HG03196 (cell line): ENCODE results near the gene AOPEP.

Experiments
- ATAC-seq: cut with Tn5 transposase; IDR thresholded peaks from one replicate; pipeline ENCODE4 v1.9.1; 2021; ENCODE audit not compliant: unreplicated experiment

The AOPEP gene

GRCh38 chr9:94911986-94912635 lies 185.6 kb downstream of the AOPEP start:
- ATAC-seq, result no peak

DNA sequence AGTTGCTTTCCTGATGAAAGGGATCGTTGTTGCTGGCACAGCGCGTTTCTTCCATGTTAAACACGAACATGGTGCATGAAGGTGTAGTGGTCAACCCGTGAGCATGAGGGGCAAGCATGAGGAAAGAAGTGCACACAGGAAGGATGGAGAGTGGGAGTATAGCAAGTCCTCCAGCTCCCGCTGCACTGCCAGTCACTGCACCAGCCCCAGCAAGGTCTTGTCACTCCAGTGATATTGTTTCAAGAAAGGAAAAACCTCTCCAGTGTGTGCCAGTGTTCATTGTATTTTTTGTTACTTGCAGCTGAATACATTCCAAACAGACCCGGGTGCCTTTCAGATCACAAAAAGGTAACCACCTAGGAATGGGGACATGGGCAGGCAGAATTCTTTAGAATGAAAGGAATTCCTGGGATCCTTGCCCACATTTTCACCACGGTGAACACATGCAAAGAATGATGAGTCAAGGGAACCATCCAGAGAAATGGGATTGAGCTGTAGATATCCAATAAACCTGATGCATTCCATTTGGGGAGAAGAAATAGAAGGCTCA lies 186.3 kb downstream of the AOPEP start:
- no peak for ATAC-seq

- ATAC-seq, result no peak
These were observed 187.1 kb downstream of the AOPEP start for GRCh38 chr9:94913550-94913949.

- ATAC-seq, result no peak
These were observed 189.3 kb downstream of the AOPEP start for GRCh38 chr9:94915476-94916450.

GRCh38 chr9:94916956-94917355 lies 190.5 kb downstream of the AOPEP start:
- ATAC-seq, result no peak

DNA sequence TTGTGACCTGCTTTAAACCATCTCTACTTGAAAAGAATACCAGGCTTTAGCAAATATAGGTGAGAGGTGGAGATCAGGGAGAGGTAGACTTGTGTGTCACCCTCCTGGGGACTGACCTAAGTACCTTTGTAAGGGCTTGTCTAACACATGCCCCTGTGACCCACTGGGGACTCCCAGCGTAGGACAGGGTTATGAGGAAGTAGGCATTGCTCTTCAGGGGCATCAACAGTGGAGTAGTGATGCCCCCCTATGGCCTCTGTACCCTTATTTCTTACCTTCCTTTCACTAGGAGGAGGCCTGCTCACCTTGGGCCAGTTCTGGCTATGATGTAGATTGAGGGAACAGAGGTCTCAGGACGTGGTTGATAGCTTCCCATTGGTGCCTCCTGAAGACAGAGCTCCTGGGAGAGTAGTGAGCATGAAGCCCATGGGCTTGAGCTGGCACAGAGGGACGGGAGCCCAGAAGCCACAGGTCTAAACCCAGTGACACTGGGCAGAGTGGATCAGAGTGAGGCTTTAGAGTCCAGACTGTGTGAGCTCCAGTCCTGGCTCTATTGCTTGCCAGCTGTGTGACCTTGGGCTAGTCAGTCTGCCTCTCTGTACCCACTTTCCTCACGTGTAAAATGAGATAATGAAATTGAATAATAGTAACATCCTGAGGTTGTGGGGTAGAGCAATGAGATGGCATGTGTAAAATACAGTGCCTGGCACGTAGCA lies 191.7 kb downstream of the AOPEP start:
- ATAC-seq, result peak; percentile 72

DNA sequence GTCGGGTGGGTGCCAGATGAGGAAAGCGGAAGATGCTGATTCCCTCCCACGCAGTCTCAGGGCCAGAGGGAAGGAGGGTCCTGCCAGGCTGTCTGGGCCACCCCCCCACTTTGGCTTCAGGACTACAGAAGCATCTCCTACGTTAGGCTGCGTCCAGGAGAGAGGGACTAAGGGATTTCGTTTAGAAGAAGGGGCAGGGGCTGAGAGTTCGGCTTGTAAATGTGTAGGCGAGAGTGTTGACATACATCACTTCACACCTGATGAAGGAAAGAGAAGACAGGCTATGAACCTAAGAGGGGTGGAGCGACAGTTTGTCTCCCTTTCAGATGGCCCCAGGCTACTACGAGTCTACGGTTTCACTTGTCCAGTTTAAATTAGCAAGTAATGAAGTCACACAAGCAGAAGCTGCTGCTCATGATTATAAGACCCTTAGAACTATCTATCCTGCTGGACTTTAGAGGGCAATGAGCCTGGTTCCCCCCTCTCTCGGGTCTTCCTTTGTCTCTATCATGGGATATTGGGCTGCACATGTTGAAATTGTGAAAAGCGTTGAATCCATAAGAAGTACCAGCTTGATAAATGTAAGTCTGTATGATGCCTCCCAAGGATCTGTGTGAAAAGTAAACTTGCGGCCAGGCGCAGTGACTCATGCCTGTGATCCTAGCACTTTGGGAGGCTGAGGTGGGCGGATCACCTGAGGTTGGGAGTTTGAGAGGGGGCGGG lies 193.0 kb downstream of the AOPEP start:
- no peak for ATAC-seq

DNA sequence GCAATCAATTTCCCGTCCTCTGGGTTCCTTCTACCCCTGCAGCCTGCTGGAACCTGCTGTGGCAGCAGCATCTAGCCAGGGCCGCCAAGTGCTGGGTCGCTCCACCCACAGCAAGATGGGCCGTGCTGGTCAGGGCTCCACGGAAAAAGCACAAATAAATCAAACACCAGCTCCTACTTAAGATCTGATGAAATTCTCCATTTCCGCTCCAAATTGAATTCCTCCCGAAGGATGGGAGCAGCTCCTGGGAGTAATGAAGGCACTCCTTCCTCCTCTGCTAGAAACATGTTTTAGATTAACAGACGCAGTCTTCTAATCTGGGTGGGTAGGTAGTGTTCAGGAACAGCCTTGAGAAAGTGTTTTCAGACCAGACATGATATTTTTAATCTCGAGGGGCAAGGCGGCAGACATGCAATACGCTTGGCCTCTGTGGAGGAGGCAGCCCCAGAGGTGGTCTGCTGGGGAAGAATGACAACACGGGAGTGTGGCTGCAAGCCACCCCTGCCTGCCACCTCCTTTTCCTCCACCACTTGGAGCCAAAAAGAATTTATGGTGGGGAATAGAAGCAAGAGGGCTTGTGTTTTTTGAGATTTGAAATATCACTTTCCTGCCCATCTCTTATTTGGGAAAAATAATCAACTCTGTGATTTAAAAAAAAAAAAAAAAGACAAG lies 194.1 kb downstream of the AOPEP start:
- ATAC-seq, result no peak

DNA sequence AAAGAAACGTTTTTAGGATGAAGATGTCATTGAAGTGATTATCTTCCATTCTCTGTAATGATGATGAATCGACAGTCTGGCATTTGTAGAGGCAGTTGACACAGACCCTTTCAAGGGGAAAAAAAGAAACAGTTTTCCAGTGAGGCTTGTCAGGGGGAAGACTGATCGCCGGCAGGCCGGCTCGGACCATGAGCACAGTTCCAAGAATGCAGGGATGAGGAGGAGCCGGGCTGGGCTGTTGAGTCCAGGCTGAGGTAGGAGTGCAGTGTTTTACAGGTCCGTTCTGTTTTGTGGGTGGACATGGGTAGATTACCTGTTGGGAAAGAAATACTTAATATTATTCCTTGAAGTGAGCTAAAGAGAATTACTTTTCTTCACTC lies 194.6 kb downstream of the AOPEP start:
- ATAC-seq, result no peak

DNA sequence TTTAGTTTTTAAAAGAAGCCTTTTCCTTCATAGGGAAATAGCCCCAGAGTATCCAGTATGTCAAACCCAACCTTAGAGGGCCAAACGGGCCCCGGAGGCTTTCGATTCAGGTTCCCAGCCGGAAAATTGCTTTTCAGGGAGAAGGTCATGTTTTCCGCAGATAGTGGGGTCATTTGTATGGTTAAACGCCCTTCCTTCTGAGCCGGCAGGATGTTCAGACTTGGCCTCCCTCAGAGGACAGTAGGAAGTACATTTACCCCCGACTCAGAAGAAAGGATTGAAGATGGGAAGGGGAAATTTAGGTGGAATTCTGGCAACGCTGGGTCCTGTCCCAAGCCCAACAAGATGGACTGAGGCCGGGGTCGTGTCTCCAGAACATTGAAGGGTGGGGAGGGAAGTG lies 195.2 kb downstream of the AOPEP start:
- no peak for ATAC-seq

- no peak for ATAC-seq
These were observed 195.7 kb downstream of the AOPEP start for GRCh38 chr9:94922098-94922607.

DNA sequence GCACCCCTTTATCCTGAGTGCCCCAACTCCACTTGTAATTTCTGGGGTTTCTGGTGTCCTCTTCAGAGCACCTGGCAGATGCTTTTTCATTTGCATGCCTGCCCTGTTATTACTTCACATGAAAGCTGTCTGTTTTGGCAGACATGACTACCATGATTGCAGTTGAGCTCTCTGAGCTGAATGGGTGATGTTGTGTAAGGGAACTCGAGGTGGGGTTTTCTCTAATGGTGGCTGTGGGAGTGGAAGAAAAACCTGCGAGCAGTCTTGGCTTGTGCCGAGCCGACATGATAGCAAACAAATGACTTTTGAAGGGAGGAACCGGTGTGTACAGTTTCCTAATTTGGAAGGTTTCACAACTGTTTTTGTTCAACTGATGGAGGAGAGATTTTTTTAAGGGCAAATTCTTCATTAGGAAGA lies 196.2 kb downstream of the AOPEP start:
- ATAC-seq, result no peak

DNA sequence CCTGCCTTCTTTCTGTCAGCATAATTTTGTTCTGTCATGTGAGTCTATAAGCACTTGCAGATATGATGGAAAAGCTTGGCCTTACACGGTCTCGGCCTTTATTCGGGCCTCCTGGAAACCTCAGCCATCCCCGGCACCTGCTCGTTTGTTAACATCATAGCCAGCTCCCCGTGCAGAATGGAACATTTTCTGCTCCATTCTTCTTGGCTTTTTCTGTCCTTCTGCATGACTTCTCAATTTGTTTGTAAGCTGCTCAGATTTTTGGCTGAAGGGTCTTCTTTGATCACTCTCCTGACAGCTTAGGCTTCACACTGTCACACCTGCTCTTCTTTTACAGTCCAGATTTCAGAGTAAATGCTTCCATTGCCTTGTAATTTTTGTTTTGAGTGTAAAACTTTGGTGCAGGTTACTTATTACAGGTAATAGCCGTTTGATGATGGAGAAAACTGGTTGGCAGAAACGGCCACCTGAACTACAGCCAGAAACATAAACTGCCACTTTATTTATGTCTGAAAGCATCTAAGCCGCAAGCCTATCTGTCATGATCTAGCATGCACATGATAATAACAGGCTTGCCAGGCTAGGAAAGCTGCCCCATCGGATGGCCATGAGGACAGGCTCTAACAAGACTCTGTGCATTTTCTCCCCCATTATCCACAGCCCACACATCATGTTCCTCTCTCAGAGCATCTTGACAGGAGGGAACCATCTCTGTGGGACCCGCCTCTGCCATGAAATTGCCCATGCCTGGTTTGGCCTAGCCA lies 197.0 kb downstream of the AOPEP start:
- ATAC-seq, result no peak

GRCh38 chr9:94925751-94926430 lies 199.4 kb downstream of the AOPEP start:
- no peak for ATAC-seq

GRCh38 chr9:94926431-94926800 lies 199.9 kb downstream of the AOPEP start:
- ATAC-seq, result no peak

DNA sequence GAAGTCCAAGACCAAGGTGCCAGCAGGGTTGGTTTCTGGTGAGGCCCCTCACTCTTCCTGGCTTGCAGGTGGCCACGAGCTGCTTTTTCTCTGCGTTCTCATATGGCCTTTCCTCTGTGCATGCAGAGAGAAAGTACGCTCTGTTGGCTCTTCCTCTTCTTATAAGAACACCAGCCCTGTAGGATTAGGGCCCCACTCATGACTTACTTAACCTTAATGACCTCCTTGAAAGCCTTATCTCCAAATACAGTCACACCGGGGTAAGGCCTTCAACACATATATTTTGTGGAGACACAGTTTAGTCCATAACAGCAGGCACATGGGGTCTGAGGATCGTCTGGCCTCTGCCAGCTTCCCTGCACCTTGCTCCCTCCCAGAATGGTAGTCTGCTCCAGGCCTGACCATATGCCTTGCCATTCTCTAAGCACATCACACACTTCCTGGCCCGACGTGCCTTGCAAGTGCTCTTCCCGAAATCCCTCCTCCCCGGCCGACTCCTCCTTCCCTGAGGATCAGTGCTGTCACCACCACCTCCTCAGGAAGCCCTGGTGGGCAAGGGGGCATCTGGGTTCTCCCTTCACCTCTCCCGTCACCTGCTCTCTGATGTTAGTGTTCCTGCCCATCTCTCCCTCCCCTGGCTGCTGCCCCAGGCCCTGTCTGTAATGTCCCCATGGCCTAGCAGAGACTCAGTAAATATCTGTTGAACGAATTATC lies 200.7 kb downstream of the AOPEP start:
- ATAC-seq, result no peak

DNA sequence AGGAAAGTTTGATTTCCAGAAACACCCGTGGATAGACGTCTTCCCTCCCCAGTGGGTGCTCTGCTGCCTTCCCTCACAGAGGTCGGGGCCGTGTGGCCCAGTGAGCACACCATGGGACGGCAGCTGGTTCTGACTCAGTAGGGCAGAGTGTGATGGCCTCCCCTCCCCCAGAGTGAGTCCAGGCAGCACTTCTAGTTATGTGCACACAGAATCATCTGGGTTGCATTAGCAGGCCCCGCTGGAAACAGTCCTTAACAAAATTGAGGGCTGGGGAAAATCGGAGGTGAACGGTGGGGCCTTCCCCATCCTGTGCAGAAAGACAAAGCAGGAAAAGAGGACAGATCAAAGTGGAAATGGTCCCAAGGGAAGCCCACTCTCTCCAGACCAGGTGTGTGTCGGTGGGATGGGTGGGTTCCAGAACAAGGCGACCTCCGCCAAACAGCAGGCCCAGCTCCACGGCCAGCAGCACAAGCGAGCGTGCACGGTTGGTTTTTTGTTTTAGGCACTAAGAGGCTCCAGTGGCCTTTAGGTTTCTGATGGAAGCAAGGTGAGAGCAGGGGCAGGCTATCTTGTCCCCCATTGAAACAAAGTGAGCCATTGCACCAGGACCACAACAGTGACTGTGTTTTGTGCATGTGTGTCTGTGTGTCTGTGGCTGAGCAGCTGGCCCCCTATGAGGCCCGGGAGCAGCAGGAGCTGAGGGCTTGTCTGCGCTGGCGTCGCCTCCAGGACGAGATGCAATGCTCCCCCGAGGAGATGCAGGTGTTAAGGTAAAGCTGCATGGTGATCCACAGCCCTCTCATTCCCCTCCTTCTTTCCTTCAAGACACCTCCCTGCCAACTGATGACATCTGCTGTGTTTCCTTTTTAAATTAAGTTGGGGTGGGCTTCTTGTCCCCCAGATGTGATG lies 201.5 kb downstream of the AOPEP start:
- ATAC-seq, result no peak
